Glutamatergic neuron (in vitro differentiated cells): ENCODE results near the gene MAL. TPM values are rescaled to one million over a fixed set of nuclear protein-coding genes. Genes with fewer than 3 reads are reported as not detected.

Experiments used
- DNase-seq: peaks from one replicate; pipeline ENCODE4 v3.0.0; 2022
- H3K27ac Mint-ChIP-seq: one replicate; pipeline ENCODE4 v1.8.0; 2020; ENCODE audit warnings: mild to moderate bottlenecking, mixed read lengths, inconsistent platforms; ENCODE audit not compliant: unreplicated experiment
- H3K27me3 Mint-ChIP-seq: one replicate; pipeline ENCODE4 v1.8.0; 2020; ENCODE audit warnings: mild to moderate bottlenecking, moderate library complexity, mixed read lengths, inconsistent platforms; ENCODE audit not compliant: unreplicated experiment
- H3K36me3 Mint-ChIP-seq: one replicate; pipeline ENCODE4 v1.8.0; 2020; ENCODE audit warnings: mild to moderate bottlenecking, mixed read lengths, inconsistent platforms; ENCODE audit not compliant: unreplicated experiment
- H3K4me1 Mint-ChIP-seq: one replicate; pipeline ENCODE4 v1.8.0; 2020; ENCODE audit warnings: mild to moderate bottlenecking, low read depth, mixed read lengths, inconsistent platforms; ENCODE audit not compliant: unreplicated experiment
- H3K4me3 Mint-ChIP-seq: one replicate; pipeline ENCODE4 v1.8.0; 2020; ENCODE audit warnings: mild to moderate bottlenecking, mixed read lengths, inconsistent platforms; ENCODE audit not compliant: unreplicated experiment
- H3K9me3 Mint-ChIP-seq: one replicate; pipeline ENCODE4 v1.8.0; 2020; ENCODE audit warnings: mild to moderate bottlenecking, moderate library complexity, mixed read lengths, inconsistent platforms; ENCODE audit not compliant: unreplicated experiment
- total RNA-seq: library from RNA; stranded (reverse); fragmentation: NEBNext Ultra II Directional; extraction: Animal tissue kit (Norgen Biotek cat#: 25700); gene quantifications from one replicate; pipeline ENCODE4 v1.2.1, GENCODE V29; 2021; ENCODE audit not compliant: unreplicated experiment
- TF ChIP-seq, protein P1 (sequence below): fragments of 200-600 bp; sonication (generic); IDR thresholded peaks from one replicate; pipeline ENCODE4 v1.5.0; 2021; ENCODE audit not compliant: partially characterized antibody, unreplicated experiment

Gene MAL
- total RNA-seq, 1 donor from 2014 or later: 9.0 TPM

DNA sequence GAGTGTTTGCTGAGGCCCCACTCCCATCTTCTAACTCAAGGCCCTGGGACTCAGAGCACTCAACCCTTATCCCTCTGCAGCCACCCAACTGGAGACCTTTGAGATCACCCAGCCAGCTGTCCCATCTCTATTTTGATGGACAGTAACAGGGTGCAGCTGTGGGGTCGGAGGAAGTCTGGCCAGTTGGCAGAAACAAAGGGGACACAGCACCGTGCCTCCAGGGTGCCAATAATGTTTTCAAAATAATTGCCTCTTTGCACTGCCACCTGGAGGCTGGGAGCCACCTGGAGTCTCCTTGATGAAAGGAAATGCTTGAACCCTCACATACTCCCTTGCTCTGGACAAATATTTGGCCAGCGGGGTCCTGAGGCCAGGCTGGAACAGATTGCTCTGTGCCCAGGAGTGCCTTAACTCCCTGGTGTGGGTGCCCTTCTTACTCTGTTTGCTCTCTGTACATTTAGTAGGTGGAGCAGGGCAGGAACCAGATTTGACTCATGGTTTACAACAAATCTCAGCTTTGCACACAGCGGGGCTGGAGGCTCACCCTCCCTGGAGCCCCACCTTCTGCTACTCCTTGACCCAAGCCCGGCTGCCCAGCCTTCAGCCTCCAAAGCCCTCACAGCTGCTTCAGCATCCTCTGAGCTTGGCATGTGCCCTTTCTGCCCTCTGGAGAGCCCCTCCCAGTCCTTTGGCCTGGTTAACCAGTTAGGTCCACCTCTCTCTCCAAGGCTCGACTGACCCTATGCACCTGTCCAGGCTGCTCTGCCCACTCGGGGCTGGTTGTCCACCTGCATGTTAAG, 17.2 kb downstream of the MAL start:
- Mint-ChIP-seq H3K4me3 (no peak overlapping the region), H3K27ac (no peak overlapping the region), H3K36me3 (peaks cover 15% of the 10 kb centered on the region), H3K27me3 (peaks cover 13% of the 10 kb centered on the region), H3K4me1 (peaks cover 2% of the 10 kb centered on the region), H3K9me3 (peaks cover 10% of the 10 kb centered on the region)
- TF ChIP-seq, protein P1, sequence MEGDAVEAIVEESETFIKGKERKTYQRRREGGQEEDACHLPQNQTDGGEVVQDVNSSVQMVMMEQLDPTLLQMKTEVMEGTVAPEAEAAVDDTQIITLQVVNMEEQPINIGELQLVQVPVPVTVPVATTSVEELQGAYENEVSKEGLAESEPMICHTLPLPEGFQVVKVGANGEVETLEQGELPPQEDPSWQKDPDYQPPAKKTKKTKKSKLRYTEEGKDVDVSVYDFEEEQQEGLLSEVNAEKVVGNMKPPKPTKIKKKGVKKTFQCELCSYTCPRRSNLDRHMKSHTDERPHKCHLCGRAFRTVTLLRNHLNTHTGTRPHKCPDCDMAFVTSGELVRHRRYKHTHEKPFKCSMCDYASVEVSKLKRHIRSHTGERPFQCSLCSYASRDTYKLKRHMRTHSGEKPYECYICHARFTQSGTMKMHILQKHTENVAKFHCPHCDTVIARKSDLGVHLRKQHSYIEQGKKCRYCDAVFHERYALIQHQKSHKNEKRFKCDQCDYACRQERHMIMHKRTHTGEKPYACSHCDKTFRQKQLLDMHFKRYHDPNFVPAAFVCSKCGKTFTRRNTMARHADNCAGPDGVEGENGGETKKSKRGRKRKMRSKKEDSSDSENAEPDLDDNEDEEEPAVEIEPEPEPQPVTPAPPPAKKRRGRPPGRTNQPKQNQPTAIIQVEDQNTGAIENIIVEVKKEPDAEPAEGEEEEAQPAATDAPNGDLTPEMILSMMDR: no peak
- DNase-seq: no peak

- H3K4me1 Mint-ChIP-seq: peaks cover 2% of the 10 kb centered on the region
- peaks cover 6% of the 10 kb centered on the region for H3K27me3 Mint-ChIP-seq
- TF ChIP-seq, protein P1: no peak
- peaks cover 5% of the 10 kb centered on the region for H3K9me3 Mint-ChIP-seq
- H3K27ac Mint-ChIP-seq: no peak overlapping the region
- peaks cover 8% of the 10 kb centered on the region for H3K36me3 Mint-ChIP-seq
- no peak for DNase-seq
- H3K4me3 Mint-ChIP-seq: no peak overlapping the region
Observed at GRCh38 chr2:95043300-95044093, 18.0 kb downstream of the MAL start.

DNA sequence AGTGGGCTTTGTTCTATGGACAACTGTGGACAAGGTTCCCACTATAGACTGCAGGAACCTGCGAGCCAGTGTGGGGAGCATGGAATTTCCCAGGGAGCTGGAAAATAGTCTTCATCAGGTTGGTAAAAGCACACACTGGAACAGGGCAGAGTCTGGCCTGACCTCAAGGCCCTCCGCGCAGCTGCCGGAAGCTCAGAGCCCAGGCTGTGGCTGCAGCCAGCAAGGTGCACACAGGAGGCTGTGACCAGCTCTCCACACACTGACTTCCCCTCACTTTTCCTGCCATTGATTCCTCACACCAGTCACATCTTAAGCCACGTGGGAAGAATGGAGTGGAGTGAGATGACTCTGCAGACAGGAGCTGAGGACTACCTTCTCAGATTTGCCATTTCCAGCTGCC, 19.1 kb downstream of the MAL start:
- H3K27me3 Mint-ChIP-seq: peaks cover 3% of the 10 kb centered on the region
- TF ChIP-seq, protein P1: no peak
- H3K4me3 Mint-ChIP-seq: no peak overlapping the region
- H3K9me3 Mint-ChIP-seq: peaks cover 5% of the 10 kb centered on the region
- H3K36me3 Mint-ChIP-seq: no peaks in the 10 kb centered on the region
- no peak overlapping the region for H3K27ac Mint-ChIP-seq
- H3K4me1 Mint-ChIP-seq: no peaks in the 10 kb centered on the region
- no peak for DNase-seq

DNA sequence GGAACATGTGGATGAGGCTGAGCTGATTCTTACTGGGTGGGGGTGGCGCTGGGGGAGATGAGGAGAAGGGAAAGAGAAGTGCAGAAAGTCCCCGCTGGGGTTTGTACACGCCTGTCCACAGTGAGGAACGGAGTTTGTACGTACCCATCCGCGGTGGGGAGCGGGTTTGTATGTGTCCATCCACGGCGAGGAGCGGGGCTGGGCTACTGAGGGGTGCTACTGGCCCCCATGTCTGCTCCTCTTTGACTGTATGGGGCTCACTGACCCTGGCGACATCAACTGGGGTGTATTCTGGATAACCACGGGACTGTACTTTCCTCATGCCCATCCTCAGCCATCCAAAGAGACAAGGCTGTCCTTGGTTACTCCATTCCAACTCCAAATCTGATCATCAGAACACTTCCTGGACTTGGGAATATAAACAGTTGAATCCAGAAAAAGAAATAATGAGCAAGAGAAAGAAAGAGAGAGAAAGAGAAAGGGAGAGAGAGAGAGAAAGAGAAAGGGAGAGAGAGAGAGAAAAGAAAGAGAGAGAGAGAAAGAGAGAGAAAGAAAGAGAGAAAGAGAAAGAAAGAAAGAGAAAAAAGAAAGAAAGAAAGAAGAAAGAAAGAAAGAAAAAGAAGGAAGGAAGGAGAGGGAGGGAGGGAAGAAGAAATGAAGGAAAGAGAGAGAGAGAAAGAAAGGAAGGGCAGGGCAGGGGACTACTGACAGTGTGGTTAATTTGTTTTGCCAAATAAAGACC, 21.0 kb downstream of the MAL start:
- Mint-ChIP-seq H3K27ac (no peak overlapping the region), H3K36me3 (peaks cover 3% of the 10 kb centered on the region), H3K27me3 (peaks cover 3% of the 10 kb centered on the region), H3K9me3 (peaks cover 4% of the 10 kb centered on the region), H3K4me3 (no peak overlapping the region), H3K4me1 (no peaks in the 10 kb centered on the region)
- no peak for DNase-seq
- TF ChIP-seq, protein P1: no peak
